Effector CD4-positive, alpha-beta T cell (primary cell): ENCODE data around the gene POLQ.
"Not testable (repeated sequence)": the region's sequence is repeated elsewhere in the genome, so short reads cannot be mapped to it uniquely, and the experiment has no call there.

Experiments used
- DNase-seq: peaks from one replicate; pipeline ENCODE4 v3.0.0-alpha.2; 2020
- total RNA-seq: gene quantifications from one replicate; lab custom pipeline; 2026; lab: John Stamatoyannopoulos, UW

POLQ gene
- total RNA-seq, result 1.5 reads per million

DNA sequence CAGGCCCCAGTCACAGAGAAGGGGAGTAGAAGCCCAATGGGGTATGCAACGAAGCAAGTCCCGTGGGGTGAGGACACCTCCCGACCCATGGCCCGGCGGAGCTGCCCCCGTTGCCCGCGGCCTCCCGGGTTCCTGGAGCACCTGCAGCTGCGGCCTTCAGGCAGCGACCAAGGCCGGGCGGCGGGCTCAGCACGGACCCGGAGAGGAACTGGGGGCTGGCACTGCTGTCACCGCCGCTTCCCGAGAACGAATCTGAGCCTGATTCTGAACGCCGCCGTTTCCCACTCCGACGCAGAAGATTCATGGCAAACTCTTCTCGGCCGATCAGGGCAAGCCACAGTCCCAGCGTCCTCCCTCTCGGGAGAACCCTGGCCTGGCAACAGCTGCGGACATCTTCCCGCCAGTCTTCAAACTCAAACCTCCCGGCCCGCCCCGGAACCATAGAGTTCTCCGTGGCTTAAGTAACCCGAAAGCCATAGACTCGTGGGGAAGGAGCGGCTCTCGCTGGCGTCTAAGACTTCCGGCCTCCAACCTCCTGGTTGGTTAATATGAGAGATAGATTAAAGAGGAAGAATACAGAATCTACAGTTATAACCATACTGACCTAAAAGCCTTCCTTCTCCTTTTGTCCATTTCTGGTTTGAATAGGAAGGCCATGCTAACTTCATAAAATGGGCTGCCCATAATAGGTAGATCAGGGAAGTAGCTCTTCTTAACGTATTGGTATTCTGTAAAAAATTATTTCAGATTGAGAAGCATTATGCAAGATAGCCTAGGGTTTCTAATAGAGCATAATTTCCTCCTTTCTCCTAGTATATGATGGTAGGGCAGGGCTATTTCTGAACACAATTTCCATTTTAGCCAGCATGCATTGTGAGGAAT lies at the start of gene POLQ:
POLQ (minus strand) TSS at position 415 of the 882 bp plus-strand sequence; CDS start at position 304, 111 bp downstream.
- DNase-seq, result peak; percentile 82

DNA sequence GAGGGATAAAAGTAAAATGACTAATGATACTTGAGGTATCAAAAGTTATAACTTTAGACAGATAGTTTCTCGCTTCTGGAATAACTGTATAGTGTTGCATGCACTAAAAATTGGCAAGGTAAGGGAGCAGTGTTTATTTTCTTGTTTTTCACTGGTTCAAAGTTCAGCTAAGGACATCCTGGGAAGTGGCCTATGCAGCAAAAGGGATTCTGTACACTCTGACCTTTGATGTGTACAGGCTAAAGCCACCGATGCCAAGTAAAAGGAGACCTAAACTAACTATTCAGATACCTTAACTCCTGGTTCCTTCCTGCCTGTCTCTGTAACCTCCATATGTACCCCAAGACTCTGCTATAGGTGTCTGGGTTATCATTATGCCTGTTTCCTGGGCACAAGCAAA lies 49.1 kb upstream of the POLQ start:
- DNase-seq, result no peak

DNA sequence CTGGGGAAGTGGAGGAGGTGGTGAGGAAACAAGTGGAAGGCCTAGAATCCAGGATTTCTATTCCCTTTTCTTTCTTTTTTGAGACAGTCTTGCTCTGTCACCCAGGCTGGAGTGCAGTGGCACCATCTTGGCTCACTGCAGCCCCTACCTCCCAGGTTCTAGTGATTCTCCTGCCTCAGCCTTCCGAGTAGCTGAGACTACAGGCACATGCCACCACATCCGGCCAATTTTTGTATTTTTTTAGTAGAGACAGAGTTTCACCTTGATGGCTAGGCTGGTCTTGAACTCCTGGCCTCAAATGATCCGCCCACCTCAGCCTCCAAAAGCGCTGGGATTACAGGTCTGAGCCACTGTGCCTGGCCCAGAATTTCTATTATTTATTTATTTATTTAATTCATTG lies 48.0 kb upstream of the POLQ start:
- not testable (repeated sequence) for DNase-seq

DNA sequence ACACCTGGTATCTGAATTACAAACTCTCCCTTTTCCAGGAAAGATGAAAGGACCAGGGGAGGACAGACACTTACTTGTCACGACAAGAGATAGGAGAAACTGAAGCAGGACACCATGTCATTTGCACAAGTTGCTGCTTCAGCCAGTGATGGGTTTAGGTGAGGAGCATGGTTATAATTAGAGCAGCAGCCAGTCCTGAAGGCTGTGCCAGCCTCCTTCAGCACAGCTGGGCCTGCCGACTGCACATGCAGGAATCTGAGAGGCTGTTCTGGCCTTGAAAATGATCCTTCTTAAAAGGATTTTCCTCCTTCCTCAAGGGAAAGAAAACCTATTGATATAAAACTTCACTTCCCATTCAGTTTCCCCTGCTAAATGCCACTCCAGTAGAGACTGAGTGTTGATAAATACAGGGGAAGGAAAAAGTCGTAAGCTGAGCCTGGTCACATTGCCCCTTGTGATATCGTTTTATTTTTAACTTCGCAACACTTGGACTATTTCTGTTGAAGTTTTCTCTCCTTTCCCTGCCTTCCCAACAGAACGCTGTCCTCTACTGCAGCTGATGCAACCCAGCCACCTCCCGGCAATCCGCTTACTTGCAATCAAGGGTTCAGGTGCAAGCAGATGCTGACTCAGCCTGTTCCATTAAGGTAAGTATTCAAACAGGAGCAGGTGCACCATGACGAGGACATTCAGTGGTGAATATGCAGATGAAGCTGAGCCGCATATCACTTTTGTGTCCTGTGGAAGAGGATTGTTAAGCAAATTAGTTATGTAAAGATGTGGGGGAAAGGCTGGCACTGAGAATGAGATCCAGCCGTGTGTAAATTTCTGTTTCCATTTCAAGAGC lies 47.3 kb upstream of the POLQ start, which contains the start of gene FBXO40:
FBXO40 (plus strand) TSS at position 524 of the 847 bp plus-strand sequence. CDS start 27,197 bp downstream, outside the sequence.
- no peak for DNase-seq

DNA sequence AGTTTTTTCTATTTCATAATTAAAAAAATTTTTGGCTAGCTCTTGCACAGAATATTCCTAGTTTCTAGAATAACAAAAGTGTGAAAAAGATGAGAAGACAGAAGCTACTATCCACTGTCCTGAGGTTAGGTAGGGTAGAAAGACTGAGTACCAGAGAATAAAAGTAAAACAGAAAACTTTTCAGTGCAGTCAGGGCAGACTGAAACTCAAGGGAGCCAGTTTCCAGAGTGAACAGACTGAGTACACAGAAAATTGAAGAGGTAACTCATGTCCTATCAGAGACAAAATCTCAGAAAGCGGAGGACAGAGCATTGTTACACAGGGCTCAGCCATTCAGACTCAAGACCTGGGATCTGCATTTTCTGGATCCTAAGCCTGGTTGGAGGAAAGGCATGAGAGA lies 38.6 kb upstream of the POLQ start:
- no peak for DNase-seq

DNA sequence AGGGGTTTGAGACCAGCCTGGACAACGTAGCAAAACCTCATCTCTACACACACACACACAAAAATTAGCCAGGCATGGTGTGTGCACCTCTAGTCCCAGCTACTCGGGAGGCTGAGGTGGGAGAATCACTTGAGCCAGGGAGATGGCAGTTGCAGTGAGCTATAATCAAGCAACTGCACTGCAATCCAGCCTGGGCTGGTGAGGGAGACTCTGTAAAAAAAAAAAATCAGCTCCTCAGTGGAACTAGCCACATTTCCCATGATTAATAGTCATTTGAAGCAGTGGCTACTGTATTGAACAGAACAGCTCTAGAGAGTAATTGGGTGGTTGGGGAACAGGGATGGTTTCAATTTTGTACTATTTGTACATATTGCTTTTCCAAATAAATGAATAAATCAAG lies 35.9 kb upstream of the POLQ start:
- no peak for DNase-seq

DNA sequence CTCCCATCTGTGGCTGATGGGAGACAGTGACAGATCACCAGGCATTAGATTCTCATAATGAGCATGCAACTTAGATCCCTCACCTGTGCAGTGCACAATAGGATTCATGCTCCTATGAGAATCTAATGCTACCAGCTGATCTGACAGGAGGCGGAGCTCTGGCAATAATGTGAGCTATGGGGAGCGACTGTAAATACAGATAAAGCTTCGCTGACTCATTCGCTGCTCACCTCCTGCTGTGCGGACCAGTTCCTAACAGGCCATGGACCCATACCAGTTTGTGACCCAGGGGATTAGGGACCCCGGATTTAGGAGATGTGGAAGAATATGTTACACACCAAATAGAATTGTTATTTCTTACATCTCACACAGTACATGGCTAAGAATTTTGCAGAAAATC lies 28.7 kb upstream of the POLQ start:
- DNase-seq, result no peak

DNA sequence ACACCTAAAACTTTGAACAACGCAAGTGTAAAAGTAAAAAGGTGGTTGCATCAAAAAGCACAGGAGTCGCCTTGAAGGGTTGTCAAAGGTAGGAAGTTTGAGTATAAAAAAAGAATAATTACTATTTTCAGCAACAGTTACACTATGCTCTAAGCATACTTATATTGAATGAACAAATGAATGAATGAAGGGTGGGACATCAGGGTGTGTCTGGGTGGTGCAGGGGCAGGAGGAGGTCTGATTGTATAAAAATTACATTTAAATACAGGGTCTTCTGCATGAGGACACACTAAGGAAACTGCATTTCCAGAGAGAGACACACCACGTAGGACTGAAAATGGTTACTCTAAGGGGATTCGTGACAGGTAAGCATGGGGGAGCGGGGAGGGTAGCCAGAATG lies 21.9 kb upstream of the POLQ start, which contains the start of gene ARGFX:
ARGFX (plus strand) TSS at position 301 of the 400 bp plus-strand sequence. CDS start 2,765 bp downstream, outside the sequence.
- no peak for DNase-seq

DNA sequence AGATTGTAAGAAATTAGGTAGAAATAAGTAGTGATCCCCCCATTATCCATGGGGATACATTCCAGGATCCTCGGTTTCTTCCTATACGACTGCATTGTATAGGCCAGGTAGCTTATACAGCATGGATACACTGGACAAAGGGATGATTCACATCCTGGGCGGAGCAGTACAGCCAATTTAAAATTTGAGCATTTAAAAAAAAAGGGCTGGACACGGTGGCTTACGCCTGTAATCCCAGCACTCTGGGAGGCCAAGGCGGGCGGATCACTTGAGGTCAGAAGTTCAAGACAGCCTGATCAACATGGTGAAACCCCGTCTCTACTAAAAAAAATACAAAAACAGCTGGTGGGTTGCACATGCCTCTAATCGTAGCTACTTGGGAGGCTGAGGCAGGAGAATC lies 21.0 kb upstream of the POLQ start:
- no peak for DNase-seq

DNA sequence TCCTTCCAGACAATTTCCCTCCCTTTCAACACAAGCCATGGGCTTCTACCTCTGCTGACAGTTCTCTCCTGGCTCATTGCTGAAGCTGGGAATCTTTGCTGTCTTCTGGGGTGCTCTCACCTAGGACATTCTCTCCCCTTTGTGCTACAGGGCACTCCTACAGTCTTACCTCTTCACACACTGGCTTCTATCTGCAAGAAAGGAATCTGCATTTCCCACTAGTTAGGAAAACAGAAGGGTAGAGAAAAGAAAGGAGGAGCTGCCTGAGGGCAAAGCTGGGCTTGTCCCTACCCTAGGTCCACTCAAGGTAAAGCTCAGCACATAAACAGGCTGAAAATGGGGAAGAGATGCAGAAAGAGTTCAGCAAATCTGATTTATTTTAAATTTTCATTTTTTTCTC lies 16.4 kb upstream of the POLQ start:
- no peak for DNase-seq

DNA sequence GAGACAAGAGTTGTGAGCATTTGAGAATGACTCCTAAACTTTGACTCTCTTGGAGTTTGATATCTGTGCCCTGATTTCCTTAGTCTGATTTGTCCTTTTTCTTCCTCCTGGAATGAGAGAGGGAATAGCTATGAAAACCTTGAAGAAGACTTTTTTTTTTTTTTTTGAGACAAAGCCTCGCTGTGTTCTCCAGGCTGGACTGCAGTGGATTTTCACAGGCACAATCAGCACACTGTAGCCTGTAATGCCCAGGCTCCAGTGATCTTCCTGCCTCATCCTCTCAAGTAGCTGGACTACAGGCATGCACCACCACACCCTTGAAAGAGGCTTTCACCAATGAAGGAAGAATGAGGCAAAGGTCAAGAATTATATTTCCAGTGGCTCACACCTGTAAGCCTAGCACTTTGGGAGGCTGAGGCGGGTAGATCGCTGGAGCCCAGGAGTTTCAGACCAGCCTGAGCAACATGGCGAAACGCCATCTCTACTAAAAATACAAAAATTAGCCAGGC lies 11.7 kb upstream of the POLQ start:
- DNase-seq, result no peak

DNA sequence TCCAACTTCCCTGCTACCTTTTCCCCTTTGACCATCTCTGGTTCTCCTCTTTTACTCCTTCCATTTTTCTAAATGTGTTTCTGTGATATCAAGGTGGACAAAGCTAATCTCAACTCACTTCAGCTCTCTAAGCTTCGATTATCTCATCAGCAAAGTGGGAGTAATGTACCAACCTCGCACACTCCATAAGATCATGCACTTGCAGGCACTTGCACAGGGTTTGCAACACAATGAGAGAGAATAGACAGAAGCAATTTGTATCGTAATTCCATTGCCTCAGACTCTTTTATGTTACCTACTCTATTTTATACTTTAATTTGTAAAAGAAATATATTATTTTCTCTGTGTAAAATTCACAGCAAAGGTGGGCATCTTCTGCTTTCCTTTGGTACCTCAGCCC lies 7.0 kb upstream of the POLQ start:
- no peak for DNase-seq

DNA sequence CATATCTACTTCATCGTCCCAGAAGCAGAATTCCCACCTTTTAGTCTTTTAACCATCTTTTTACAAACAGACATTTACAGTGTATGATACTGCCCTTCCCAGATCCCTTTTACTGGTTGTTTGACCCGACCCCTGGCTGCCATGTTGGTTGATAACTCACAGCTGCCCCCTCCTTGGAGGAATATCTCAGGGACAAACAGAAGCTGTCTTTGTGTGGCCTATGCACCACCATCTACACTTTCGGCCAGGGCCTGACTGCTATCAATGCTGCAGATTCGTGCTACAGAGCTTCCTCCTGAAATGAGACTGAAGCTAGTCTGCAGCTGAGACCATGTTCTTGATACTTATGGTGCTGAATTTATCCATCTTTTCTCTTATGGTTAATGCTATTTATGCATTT lies 6.6 kb upstream of the POLQ start:
- no peak for DNase-seq

DNA sequence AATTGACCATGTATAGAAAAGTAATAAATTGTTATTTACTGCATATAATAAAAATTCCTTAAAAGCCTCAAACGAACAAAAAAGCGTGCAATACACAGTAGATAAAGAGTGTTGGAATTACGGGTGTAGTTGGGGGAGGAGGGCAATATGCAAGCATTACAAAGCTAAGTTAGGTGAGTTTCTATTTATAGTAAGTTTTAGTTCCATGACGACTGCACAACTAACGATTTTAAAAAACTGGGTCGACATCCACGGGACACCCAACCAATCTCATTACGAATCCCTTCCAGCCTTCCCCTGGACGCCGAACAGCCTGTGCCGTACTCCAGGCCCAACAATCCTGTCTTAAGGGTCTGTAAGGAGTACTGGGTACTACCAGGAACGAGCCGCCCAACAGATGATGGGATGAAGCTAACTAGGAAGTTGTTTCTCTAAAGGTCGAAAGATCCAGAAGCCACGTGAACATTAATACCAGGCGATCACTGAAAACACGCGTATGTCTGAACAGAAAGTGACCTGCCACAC lies 677 bp downstream of the POLQ start:
- DNase-seq, result no peak

DNA sequence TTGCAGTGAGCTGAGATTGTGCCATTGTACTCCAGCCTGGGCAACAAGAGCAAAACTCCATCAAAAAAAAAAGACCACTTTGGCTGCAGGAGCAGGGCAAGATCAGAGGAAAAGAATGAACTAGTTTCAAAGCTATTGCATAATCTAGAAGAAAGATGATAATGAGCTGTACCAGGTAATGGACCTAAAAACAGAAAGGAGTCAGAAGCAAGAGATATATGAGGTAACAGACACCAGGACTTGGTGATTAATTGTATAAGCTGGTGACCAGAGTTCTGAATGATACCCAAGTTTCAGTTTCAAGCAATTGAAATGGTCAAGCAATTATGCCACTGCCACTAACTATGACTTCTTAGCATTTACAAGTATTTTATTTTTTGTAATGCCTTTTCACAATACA lies 2.9 kb downstream of the POLQ start:
- no peak for DNase-seq

DNA sequence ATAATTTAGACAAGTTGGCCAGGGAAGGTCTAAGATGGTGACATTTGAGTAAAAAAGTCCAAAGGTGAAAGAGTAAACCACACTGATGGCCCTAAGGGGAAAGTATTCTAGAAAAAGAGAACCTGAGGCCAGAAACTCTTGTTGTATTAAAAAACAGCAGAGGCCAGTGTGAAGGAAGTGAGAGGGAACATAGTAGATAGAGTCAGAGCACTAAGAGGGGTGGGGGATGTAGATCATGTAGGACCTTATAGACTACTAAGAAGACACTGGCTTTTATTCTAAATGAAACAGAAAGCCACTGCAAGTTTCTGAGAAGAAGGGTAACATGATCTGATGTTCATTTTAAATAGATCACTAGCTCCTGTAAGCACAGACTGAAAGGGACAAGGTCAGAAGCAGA lies 14.5 kb downstream of the POLQ start:
- no peak for DNase-seq

DNA sequence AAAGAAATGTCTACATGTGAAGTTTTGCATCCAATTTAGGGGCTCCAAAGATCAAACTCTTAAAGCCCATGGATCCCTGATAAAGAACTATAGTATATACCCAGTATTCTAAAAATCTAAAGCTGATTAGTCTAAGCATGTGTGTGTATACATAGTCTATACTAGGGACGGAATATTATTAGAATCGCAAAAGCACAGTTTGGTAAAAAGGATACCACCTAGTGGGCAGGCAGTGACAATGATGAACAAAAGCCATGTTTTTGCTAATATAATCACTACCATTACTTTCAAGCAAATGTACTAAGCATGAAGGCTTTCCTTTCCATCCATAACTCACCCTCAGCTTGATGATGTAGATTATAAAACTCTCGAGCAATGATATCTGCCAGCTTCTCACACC lies 16.5 kb downstream of the POLQ start:
- no peak for DNase-seq

DNA sequence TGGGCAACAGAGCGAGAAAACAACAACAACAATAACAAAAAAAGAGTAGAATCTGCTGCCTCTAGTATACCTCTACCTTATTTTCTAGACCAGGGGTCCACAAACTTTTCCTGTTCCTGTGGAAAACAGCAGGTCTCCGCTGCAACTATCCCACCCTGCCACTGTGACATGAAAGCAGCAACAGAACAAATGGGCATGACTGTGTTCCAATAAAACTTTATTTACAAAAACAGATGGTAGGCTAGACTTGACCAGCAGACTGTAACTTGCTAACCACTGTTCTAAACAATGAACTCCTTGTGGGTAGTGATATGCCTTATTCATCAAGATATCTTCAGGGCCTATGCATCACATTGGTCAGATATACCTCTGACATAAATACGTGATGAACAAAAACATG lies 25.3 kb downstream of the POLQ start:
- DNase-seq, result no peak

DNA sequence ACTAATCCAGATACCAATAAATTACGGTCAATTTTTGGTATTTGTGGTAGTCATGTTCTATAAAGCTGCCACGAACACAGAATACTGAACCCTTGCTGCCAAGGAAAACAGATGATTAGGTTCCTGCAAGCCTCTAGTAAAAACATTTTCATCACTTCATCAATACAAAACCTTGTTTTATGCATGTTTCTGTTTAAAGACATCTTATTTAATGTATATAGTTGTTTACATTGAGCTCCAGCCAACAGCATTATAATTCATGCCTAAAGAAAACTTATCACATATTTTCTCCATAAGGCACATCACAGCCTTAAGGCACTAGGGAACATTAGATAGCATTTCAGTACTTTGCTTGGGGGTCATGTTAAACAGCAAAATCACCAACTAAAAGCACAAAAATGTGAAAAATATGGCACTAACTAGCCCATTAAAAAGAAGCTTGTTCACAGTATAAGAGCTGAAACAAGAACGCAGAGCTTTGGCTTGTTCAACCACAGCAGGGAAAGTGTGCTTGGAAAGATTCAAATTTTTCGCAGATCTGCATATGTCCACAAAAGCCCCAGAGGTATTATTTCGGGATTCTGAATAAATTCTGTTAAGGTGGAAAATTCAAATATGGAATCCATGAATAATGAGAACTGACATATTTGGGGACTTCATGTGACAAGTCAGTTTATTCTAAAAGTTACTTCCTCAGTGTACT lies 27.7 kb downstream of the POLQ start:
- no peak for DNase-seq

DNA sequence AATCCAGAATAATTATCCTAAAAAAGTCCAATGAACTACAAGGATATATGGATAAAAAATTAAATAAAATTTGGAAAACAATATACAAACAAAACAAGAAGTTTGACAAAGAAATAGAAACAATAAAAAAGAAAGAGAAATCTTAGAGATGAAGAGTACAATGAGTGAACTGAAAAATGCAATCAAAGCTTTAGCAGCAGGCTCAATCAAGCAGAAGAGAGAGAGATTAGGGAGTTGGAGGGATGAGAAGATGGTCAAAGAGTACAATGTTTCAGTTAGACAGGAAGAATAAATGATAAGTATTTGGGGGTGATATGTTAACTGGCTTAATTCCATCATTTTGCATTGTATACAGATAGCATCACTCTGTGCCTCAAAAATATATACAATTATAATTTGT lies 29.9 kb downstream of the POLQ start:
- no peak for DNase-seq

DNA sequence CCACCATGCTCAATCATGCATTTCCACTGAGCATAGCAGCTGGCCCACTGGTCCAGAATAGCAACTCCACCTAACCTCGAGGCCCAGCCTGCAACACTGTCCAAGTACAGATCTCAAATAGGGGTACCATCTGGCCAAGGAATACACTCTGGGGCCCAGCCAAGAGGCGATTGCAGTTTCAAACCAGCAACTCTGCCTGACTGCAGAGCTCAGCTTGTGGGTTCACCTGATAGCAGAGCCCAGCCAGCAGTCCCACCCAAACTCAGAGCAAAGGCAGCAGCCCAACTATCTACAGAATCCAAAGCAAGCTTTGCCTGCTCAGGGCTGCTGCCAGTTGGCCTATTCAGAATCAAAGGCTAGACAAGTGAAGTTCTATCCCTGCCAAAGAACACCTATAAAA lies 30.5 kb downstream of the POLQ start:
- DNase-seq, result no peak

DNA sequence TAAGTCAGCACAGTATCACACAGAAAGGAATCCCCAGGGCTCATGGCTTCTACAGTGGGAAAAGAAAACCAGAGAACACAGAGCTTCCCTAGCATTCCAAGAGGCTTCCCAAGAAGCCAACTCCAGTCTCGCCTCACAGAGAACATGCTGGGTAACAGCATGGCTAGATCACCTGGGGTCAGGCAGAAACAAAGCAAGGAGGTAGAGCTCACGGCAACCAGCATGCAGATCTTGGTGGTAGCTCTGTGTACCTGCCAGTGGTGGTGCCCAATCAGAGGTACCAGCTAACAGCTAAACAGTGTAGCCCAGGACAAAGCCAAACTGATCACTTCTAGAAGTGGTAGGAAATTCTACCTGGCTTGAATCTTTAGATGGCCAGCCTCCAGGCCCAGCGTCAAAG lies 31.3 kb downstream of the POLQ start:
- DNase-seq, result no peak

DNA sequence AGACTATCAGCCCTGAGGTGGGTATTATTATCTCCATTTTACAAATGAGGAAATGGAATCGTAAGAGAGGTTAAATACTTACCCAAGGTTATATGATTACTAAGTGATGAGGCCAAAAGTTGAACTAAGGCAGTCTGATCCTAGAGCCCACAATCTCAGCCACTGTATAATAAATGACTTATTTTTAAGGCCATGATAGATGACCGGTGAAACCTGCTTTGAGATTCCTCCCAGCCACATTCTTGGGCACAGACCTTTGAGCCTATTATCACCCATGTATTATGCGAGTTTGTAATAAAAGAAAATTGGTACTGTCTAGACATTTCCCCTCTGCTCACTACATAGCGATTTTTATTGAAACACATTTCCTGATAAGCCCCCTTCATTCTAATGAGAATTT lies 37.4 kb downstream of the POLQ start:
- no peak for DNase-seq
